Activated T-cell treated with anti-CD3 and anti-CD28 coated beads, Interleukin-2, amount 50 U/mL, for 4 hours (primary cell): ENCODE results near the gene ARL10. TPM values are rescaled to one million over a fixed set of nuclear protein-coding genes. Genes with fewer than 3 reads are reported as not detected.
A peak's percentile ranks its signal among the peaks of the same experiment; 100 is the strongest.
"Not testable (repeated sequence)": the region's sequence is repeated elsewhere in the genome, so short reads cannot be mapped to it uniquely, and the experiment has no call there.

ENCODE experiments used
- ATAC-seq, 2 donors: fragments of 200-7000 bp; cut with Tn5 transposase; one replicate each; pipeline ENCODE4 v1.10.0; 2021
- DNase-seq: peaks from one replicate; pipeline ENCODE4 v3.0.0-alpha.2; 2020
- H3K27me3 Mint-ChIP-seq: one replicate; pipeline ENCODE4 v1.8.0; 2021; ENCODE audit warnings: low read depth, mixed read lengths
- H3K36me3 Mint-ChIP-seq: one replicate; pipeline ENCODE4 v1.8.0; 2022; ENCODE audit warnings: mixed read lengths; ENCODE audit not compliant: insufficient read depth
- H3K4me1 Mint-ChIP-seq: one replicate; pipeline ENCODE4 v1.8.0; 2021; ENCODE audit warnings: low read depth, mixed read lengths
- H3K4me3 Mint-ChIP-seq: one replicate; pipeline ENCODE4 v1.8.0; 2021; ENCODE audit warnings: mild to moderate bottlenecking, moderate library complexity, mixed read lengths
- H3K9me3 Mint-ChIP-seq: one replicate; pipeline ENCODE4 v1.8.0; 2021; ENCODE audit warnings: mixed read lengths
- total RNA-seq, 3 donors: library from RNA; stranded (reverse); gene quantifications; one replicate each; pipeline ENCODE4 v1.2.1, GENCODE V29; 2021

Gene ARL10
- total RNA-seq, 3 donors from 2014 or later, result 7.0 to 8.6 (median 7.9) TPM

DNA sequence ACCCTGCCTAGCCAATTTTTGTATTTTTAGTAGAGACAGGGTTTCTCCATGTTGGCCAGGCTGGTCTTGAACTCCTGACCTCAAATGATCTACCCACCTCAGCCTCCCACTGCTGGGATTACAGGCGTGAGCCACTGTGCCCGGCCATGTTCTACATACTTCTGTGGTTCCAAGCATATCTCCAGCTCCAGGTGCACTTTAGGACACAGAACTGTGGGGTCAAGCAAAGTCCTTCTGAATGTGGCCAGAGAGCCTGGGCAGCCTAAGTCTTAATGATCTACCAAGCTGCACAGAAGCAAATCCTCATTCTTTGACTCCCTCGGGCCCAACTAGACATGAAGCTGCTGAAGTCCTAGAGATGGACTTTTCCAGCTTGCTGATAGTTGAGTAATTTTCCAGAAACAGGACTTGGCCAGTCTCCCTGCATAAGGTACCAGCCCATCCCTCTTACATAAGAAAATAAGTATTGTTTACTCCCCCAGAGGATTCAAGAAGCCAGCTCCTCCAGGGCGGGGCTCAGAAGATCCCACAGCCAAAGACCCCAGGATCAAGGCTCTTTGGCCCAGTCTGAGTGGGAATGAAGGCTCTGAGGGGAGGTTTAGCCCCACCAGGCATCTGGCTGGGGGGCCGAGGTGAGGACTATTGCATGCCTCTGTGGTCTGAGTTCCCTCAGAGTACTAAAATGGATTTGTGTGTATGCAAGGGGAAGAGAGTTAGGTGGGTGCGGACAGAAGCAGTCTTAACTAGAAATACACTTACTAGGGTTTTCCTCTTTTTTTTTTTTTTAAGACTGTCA, 42.4 kb downstream of the ARL10 start:
- H3K4me1 Mint-ChIP-seq, result peaks cover 9% of the 10 kb centered on the region
- H3K36me3 Mint-ChIP-seq, result peaks cover 20% of the 10 kb centered on the region
- H3K4me3 Mint-ChIP-seq, result no peak overlapping the region
- no peaks in the 10 kb centered on the region for H3K27me3 Mint-ChIP-seq
- no peaks in the 10 kb centered on the region for H3K9me3 Mint-ChIP-seq
- DNase-seq (no peak), ATAC-seq (no peak)

DNA sequence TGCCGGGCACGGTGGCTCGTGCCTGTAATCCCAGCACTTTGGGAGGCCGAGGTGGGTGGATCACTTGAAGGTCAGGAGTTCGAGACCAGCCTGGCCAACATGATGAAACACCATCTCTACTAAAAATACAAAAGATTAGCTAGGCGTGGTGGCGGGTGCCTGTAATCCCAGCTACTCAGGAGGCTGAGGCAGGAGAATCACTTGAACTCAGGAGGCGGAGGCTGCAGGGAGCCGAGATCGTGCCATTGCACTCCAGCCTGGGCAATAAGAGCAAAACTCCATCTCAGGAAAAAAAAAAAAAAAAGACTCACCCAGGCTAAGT, 42.9 kb downstream of the ARL10 start:
- not testable (repeated sequence) for H3K4me3 Mint-ChIP-seq, DNase-seq, H3K9me3 Mint-ChIP-seq, H3K27me3 Mint-ChIP-seq, ATAC-seq
- Mint-ChIP-seq H3K36me3 (peaks cover 20% of the 10 kb centered on the region), H3K4me1 (peaks cover 13% of the 10 kb centered on the region)

DNA sequence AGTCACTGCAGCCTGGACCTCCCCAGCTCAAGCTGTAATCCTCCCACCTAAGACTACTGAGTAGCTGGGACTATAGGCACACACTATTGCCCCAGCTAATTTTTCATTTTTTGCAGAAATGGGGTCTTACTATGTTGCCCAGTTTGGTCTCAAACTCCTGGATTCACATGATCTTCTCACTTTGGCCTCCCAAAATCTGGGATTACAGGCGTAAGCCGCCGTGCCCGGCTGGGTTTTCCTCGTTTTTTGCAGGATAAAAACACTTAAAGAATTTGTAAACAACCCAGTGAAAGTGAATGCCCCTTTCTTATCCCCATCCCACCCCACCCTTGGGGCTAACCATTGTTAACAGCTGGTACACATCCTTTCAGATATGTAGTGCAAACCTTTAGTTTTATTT, 43.3 kb downstream of the ARL10 start:
- DNase-seq (no peak), ATAC-seq (no peak)
- no peaks in the 10 kb centered on the region for H3K27me3 Mint-ChIP-seq
- no peak overlapping the region for H3K4me3 Mint-ChIP-seq
- peaks cover 14% of the 10 kb centered on the region for H3K4me1 Mint-ChIP-seq
- peaks cover 20% of the 10 kb centered on the region for H3K36me3 Mint-ChIP-seq
- H3K9me3 Mint-ChIP-seq, result no peaks in the 10 kb centered on the region

DNA sequence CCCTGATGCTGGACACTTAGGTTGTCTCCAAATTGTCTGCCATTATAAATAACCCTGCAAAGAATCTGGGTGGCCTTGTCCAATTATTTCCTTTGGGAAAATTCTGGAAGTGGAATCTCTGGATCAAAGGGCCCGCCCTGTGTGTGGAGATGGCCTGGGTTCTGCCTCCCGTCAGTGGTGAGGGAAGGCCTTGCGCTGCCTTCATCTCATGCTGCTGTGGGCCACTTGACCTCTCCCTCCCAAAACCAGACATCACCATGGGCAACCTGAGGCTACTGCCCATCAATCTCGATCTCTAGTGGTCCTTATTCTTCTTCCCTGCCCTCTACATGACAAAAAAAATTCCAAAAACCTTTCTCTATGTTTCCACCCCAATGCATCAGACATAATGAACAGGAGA, 44.5 kb downstream of the ARL10 start:
- peaks cover 26% of the 10 kb centered on the region for H3K4me1 Mint-ChIP-seq
- H3K4me3 Mint-ChIP-seq, result no peak overlapping the region
- H3K27me3 Mint-ChIP-seq, result no peaks in the 10 kb centered on the region
- ATAC-seq (no peak), DNase-seq (no peak)
- H3K9me3 Mint-ChIP-seq, result no peaks in the 10 kb centered on the region
- H3K36me3 Mint-ChIP-seq, result peaks cover 17% of the 10 kb centered on the region

DNA sequence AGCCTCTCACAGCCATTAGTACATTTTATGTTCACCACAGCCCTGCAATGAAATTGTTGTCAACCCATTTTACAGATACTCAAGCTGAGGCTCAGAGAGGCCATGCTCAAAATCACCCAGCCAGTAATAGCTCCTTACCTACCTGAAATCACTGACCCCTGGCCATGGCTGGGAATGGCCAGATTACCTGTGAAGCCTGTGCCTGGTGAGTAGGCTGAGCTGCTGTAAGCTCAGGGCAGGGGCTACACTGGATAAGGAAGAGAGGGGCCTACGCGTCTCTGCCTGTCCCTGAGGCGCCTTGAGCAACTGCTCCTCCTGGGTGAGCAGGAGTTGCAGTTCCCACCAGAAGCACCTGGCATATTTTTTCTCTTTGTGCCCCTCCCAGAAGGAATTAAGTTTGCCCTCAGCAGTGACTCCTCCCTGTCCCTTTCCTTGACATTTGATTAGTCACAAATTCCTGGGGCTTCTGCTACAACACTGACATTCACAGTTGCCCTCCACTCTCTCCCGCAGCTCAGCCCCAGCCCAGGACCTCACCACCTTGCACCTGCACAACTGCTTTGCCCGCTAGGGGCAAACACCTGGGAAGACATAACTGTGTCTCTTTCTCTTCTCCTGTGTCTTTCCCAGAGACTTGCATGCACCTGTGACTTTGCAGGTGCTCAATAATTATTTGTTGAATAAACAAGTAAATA, 45.3 kb downstream of the ARL10 start:
- DNase-seq (no peak), ATAC-seq (no peak)
- no peaks in the 10 kb centered on the region for H3K9me3 Mint-ChIP-seq
- no peaks in the 10 kb centered on the region for H3K27me3 Mint-ChIP-seq
- peaks cover 16% of the 10 kb centered on the region for H3K36me3 Mint-ChIP-seq
- peaks cover 33% of the 10 kb centered on the region for H3K4me1 Mint-ChIP-seq
- no peak overlapping the region for H3K4me3 Mint-ChIP-seq

DNA sequence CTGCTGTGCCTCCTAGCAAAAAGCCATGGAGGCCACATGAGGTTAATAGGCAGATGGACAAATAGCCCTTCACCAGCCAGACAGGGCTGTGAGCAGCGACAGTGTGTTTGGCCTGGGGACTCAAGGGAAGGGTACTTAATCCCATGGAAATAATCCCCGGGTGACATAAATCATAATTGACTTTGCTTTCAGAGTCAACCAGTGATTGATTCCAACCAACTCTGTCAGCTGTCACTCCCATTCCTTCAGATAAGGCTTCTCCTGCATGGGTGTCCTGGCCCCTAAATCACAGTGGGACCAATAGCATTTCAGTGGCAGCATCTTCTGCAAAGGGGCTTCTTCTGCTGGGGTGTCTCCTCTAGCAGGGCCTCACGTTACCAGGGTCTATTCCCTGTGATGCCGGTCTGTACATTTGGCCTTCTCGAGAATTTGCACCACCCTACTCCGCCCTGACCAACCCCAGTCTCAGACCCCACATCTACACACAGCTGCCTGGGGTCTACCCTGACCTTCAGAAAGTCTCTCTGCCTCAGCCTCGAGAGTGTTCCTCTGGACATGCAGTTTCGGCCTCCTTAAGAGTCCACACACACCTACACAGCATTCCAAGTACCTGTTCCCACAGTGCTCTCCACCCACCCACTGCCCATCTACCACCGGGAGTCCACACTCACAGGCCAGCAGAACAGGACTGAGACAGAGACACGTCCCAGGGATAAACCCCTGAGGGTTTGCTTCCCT, 47.4 kb downstream of the ARL10 start:
- ATAC-seq, result no peak
- Mint-ChIP-seq H3K4me3 (no peak overlapping the region), H3K4me1 (peaks cover 39% of the 10 kb centered on the region), H3K9me3 (no peaks in the 10 kb centered on the region), H3K36me3 (peaks cover 15% of the 10 kb centered on the region), H3K27me3 (no peaks in the 10 kb centered on the region)
- DNase-seq, result no peak

DNA sequence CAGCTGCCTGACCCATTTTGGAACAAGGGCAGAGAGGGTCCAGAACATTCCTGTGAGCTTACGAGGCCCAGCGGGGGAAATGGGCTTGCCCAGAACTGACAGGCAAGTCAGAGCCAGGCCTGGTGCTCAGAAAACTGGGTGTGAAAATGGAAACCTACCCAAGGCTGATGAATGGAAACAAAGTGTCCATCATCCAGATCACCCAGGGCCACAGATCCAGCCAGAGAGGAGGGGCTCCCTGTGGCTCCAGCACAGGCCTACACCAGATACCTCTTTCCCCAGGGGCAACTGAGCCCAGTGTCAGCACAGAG, 47.9 kb downstream of the ARL10 start:
- no peak overlapping the region for H3K4me3 Mint-ChIP-seq
- ATAC-seq (no peak), DNase-seq (no peak)
- peaks cover 12% of the 10 kb centered on the region for H3K36me3 Mint-ChIP-seq
- no peaks in the 10 kb centered on the region for H3K9me3 Mint-ChIP-seq
- no peaks in the 10 kb centered on the region for H3K27me3 Mint-ChIP-seq
- peaks cover 39% of the 10 kb centered on the region for H3K4me1 Mint-ChIP-seq

DNA sequence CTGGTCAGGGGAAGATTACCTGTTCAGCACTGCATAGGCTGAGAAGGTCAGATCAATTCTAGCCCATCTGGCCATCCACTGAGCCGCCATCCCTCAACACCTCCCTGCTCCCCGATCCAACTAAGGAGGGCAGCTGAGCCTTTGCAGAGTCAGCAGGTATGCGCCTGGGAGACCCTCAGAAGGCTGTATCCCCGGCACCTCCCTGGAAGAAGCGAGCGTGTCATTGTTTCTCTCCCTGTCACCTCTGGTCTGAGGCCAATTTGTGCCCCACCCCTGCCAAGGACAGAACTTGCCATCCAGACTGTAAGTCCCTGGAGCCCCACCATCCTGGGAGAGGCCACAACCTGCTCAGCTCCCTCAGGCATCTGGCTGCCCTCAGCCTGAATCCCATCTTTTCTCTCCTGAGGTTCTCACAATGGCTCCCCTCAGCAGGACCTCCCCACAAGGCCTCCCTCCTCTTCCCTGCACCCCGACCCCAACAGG, 48.5 kb downstream of the ARL10 start:
- Mint-ChIP-seq H3K4me1 (peaks cover 39% of the 10 kb centered on the region), H3K36me3 (peaks cover 12% of the 10 kb centered on the region), H3K27me3 (no peaks in the 10 kb centered on the region), H3K4me3 (no peak overlapping the region), H3K9me3 (no peaks in the 10 kb centered on the region)
- DNase-seq (no peak), ATAC-seq (no peak)

DNA sequence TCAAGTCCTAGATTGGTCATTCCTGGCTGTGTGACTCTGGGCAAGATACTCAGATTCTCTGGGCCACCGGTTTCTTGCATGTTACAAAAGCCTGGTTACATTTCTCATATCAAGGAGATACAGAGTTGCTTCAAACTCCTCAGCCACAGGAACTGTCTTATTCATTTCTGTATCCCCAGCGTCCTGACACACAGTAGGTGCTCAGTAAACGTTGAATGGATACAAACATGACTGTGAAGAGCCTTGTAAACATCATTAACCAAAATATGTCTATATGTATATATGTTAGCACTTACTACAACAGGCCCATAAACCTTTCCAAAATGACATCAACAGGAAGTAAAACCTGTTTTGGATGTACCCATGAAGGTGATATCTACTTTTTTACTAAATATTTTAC, 49.4 kb downstream of the ARL10 start:
- Mint-ChIP-seq H3K4me3 (peak overlapping the region; percentile 85), H3K4me1 (peaks cover 39% of the 10 kb centered on the region)

DNA sequence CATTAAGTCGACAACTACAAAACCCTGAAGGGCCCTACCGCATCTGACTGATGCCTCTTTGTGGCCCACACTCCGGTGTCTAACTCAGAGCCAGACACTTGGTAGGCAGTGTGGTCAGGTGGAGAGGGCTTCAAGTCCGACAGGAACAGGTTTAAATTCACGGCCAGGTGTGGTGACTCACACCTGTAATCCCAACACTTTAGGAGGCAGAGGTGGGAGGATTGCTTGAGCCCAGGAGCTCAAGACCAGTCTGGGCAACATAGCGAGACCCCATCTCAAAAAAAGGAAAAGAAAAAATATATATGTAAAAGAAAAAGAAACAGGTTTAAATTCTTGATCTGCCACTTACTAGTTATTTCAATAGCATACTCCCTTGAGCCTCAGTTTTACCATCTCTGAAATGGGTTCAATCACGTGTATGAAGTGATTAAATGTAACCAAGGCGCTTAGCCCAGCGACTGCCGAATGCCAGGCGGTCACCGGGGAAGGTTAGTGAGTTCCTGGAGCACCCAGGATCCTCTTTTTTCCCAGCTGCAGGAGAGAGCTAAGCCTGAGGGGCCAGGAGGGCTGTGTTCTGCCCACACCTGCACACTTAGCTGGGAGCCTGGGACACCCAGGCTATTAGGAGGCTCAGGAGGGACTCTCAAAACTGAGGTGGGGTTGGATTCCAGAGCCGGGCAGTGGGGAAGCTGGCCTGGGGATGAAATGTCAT, 50.1 kb downstream of the ARL10 start:
- Mint-ChIP-seq H3K36me3 (peaks cover 8% of the 10 kb centered on the region), H3K4me1 (peaks cover 39% of the 10 kb centered on the region), H3K4me3 (peak overlapping the region; percentile 85), H3K9me3 (no peaks in the 10 kb centered on the region), H3K27me3 (peaks cover under 1% of the 10 kb centered on the region)
- ATAC-seq (no peak), DNase-seq (no peak)

More for the DNA sequence above, 49.4 kb downstream of the ARL10 start:
- DNase-seq (no peak), ATAC-seq (no peak)
- peaks cover 12% of the 10 kb centered on the region for H3K36me3 Mint-ChIP-seq
- no peaks in the 10 kb centered on the region for H3K9me3 Mint-ChIP-seq
- H3K27me3 Mint-ChIP-seq, result no peaks in the 10 kb centered on the region

DNA sequence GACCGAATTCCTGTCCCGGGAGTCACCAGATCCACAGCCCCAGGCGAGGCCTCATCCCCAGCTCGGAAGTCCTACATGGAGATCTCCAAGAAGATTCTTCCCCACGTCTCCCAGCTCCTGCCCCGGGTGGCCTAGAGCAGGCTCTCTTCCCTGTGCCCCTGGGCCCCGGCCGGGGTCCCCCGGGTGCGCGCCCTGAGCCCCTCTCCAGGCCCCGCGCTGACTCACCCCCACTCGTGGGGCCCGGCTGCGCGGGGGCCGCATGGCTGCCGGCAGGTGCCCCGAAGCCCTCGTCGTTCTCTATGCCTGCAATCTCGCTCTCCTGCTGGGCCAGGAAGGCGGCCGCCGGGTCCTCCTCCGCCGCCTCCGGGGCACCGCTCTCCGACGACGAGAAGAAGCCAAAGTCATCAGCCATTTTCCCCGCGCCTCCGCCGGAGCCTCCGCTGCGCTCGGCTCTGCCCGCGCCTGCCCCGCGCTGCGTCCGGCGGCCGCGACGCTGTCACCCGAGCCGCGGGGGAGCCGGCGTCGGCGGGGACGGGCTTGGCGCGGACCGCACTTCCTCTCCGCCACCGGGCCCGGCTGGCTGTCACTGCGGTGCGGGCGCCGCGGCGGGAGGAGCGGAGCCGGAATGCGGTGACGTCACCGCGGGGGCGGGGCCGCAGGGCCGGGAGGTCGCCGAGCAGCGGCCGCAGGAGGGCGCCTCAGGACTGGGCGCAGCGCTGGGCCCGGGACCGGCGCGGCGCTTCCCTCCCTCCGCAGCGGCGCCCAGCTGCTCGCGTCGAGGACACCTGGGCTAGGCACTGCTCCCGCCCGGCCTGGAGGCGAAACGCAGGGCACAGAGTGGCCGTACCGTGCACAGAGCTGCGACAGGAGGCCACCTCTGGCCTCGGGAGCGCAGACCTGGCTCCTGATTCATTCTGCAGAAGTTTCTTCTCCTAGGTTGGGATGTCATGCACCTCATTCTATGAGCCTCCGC, 51.0 kb downstream of the ARL10 start, which contains the start of gene CLTB:
Gene CLTB (minus strand): TSS at position 588 of the 973 bp plus-strand sequence. CDS start 176 bp downstream, at position 412.
- peak within 1 kb of the TSS; percentile 85 for H3K4me3 Mint-ChIP-seq
- DNase-seq (peak; percentile 92), ATAC-seq (peak; percentile 95 to 96)
- H3K27me3 Mint-ChIP-seq, result peaks cover 3% of the 10 kb centered on the region
- peaks cover 4% of the 10 kb centered on the region for H3K36me3 Mint-ChIP-seq
- H3K9me3 Mint-ChIP-seq, result no peaks in the 10 kb centered on the region
- peaks cover 37% of the 10 kb centered on the region for H3K4me1 Mint-ChIP-seq

DNA sequence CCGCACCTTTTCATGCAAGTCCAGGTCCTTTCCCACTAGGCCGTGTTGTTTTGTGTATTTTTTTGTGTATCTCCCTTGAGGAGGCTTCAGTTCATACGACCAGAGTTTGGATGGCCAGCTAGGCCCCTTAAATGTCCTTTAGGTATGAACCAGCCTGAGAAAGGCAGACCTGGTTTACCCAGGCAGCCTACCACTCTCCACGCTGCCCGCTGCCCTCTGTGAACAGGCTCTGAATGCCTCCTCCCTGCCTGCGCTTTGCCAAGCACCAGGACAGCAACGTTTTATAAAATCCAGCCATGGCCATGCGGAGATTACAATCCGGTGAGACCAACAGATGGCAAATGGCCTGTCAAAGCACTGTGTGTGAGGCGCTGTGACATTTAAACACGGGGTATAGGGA, 51.7 kb downstream of the ARL10 start:
- Mint-ChIP-seq H3K9me3 (no peaks in the 10 kb centered on the region), H3K27me3 (peaks cover 5% of the 10 kb centered on the region), H3K4me1 (peaks cover 34% of the 10 kb centered on the region)

DNA sequence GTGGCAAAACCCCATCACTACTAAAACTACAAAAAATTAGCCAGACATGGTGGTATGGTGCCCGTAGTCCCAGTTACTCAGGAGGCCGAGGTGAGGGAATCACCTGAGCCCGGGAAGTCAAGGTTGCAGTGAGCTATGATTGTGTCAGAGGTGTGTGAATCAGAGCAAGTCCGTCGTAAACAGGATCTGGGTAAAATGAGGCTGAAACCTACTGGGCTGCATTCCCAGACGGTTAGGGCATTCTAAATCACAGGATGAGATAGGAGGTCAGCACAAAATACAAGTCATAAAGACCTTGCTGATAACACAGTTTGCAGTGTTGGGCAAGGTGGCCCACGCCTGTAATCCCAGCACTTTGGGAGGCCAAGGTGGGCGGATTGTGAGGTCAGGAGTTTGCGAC, 53.0 kb downstream of the ARL10 start:
- DNase-seq, result no peak
- H3K9me3 Mint-ChIP-seq, result no peaks in the 10 kb centered on the region
- no peak overlapping the region for H3K4me3 Mint-ChIP-seq
- peaks cover 26% of the 10 kb centered on the region for H3K4me1 Mint-ChIP-seq
- peaks cover 5% of the 10 kb centered on the region for H3K27me3 Mint-ChIP-seq
- no peaks in the 10 kb centered on the region for H3K36me3 Mint-ChIP-seq
- ATAC-seq, result no peak

More for the DNA sequence above, 51.7 kb downstream of the ARL10 start:
- DNase-seq (no peak), ATAC-seq (no peak)
- peaks cover 3% of the 10 kb centered on the region for H3K36me3 Mint-ChIP-seq
- H3K4me3 Mint-ChIP-seq, result peak overlapping the region; percentile 61
